ENCODE measurements around the gene STXBP4.

STXBP4 gene

DNA sequence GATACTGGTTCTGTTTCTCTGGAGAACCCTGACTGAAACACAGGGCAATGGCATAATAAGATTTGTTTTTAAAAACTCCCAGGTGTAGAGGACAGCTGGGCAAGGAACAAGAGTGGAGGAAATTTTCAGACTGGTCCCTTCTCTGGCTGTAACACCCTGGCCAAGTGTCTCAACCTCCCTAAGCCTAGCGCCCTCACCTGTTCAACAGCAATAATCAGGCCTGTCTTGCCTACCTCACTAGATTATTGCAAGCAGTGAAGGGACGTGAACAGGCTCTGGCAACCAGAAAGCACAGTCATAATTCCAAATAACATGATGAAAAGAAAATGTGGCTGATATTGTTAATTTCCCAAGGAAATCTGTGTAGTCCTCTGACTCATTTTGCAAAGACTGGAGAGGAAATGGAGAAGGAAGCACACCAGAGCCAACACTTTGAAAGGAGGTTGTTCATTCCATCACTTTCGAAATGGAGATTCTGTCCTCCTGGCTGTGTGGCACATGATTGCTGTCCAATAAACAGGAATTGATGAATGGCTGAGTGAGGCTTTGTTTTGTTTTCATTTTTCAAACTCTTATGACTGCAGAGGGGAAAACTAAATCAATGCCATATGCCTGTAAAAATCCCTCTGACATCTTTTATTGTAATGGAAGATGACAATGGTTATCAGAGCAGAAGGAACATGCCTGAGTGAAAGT is 208.7 kb downstream of the STXBP4 start:
- no peak for FAIRE-seq

DNA sequence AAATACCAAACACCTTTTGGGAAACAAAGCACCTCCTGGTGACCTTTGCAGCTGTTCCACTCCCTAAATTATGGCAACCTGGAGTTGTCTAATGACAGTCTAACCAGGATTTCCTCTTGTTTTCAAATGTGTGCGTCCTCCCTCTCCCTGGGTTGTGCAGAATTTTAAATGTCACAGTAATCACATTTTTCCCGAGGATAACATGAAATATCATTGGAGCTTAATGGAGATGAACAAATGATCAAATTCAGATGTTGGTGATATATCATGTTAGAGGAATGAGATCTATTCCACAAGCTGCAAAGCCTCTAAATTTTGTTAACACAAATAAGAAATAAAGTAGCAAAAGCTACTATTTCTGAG is 209.3 kb downstream of the STXBP4 start:
- FAIRE-seq, result no peak

DNA sequence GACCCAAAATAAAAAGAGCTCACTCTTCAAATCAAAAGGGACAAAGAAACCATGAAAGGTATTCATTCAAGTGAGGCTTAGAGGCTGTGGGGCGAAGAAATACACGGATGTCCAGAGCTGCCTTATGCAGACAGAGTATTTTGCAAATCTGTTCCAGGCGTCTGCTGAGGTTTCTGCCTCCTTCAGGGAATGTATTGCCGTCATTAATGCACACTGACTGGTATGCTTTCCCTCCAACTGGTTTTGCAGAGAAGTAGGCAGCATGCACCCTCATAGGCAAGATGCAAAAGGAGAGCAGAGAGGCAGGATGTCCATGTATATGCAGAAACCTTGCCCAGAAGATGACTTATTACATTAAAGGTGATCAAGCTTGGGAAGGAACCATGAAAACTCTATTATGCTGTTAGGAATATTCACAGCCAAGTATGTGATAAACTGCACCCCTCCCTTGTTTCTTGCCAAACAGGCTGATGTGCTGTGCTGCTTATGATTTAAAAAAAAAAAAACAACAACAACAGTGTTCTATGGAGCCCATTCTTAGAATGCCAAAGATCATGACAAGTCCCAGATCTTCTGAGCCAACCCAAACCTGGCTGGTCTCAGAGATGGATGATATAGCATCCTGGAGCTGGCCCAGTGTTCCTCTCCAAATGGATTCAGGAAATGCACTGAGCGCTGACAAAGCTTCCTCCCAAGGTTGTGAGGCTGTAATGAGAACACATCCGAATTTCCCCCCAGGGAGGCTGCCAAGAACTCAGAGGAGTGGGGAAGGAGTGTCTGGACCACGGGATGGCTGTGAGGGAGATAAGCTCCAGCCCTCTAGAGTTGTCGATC is 218.6 kb downstream of the STXBP4 start:
- no peak for FAIRE-seq

DNA sequence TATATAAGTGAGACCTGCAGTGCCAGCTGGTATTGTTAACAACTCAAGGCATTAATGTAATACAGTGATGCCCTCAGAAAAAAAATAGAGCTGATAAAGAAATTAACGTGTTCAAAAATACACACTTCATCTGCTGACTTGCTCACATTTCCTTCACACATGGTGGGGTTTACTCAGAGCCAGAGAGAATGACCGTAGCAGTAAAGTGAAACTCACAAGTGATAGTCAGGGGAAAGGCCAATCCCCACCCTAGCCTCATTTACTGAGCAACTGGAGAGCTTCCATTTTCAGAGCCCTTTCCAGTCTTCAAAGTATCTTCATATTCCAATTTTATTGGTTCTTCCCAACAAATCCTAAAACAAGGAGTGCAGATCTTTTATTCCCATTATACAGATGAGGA is 222.2 kb downstream of the STXBP4 start:
- FAIRE-seq, result no peak

DNA sequence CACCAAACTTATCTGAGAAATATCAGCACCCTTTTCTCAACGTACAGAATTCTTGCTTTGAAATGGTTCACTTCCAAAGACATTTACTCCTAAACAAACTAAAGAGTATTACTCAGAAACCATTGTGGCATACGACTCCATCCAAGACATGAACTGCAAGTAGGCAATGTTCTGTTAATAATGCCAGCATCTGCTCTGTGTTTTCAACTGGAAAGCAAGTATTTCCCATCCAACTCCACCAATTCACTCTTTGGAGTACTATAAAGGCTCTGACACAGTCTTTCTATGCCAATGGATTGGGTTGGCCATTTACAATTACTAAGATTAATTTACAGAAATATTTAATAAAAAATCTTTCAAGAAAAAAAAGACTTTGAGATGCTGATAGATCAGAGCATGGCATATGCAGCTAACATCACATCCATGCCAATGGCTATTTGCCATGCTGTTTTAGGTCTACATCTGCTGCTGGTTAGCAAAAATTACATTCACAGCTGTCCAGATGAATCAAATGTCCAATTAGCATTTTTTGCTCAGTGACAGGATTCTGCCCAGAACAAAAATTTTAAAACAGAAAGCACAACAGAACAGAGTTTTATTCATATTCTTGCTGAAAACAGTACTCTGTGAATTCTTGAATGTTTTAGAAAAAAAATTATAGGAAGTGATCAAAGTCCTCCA is 230.3 kb downstream of the STXBP4 start:
- no peak for FAIRE-seq

DNA sequence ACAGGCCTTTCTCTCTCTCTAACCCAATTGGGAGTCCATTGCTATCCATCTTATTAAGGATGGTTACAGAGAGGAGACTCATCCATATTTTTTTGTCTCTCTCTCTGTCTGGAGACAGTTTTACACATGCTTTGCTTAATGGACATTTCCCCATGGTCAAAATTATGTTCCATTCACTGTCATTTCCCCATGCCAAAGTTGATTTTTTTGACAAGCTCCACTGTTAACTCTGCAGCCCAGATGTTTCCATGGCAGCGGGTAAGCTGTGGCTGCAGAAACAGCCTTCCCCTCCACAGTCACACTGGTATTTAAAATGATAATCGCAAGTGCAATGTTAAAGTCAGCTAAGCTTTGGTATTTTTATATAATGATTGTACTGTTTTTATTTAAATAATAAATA is 232.3 kb downstream of the STXBP4 start:
- no peak for FAIRE-seq

DNA sequence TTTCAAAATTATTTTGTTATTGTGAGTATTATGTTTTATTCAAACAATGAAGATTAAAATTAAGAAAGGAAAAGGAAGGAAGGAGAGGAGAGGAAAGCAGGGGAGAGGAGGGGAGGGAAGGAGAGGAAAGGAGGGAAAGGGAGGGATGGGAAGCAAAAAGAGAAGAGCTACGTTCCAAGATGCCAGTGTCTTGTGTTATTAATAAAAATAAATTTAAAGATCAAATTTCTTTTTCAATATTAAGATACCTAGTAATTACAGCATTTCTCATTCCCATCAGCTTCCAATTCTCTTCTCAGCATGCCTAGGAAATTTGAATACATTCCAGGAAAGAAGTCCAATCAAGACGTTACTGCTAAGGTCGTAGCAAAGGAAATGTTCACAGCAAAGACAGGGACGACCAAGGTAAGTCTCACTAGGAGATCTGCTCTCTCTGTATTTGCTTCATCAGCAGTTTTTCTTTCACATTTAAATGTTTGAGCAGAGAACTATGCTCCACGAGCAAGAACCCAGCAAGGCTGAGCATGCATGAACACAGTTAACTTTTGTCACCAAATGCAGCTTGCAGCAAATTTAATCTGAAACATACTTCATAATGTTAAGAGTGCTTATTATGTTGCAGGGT is 232.9 kb downstream of the STXBP4 start:
- no peak for FAIRE-seq

DNA sequence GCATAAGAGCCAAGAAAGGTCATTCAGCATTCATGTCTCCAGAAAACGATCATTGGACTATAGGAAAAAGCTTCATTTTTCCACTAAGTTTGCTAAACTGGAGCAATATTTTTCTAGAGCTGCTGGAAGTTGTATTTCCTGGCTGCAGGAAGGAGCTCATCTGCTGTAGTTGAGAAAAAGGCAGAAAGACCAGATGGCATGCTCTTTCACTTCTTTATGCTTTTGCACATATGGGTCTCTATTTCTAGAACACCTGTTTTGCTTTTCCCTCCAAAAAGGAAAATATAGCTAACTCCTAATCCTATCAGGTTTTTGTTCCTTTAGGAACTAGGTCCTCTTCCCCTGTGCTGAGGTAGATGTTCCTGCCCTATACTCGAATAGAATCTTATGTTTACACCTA is 234.3 kb downstream of the STXBP4 start:
- FAIRE-seq, result no peak

DNA sequence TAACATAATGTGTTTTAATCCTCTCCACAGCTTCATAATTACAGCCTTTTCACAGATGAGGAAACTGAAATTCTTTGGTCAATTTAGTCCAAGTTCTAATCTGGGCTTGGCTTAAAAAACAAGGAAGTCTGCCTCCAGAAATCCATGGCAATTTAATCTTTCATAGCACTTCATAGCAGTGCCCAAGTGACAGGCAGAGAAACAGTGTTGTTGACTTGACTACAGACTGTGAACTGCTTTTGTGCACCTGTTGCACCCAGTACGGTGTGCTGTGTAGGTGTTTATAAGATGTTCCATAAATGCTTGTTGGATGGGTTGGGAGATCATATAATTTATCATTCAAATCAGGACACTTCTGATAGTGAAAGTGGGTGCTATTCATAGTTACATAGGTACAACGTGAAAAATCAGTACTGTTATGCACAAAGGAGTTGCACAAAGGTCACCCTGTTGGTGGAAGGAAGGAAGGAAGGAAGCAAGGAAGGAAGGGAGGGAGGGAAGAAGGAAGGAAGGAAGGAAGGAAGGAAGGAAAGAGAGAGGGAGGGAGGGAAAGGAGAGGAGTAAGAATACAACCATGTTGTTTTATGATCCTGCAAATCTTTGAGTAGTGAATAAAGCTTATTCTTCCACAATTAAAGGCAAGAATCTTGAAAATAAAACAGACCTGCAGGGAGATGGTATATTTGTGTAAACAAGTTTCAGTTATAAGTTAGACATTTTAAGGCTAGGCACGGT is 239.7 kb downstream of the STXBP4 start:
- FAIRE-seq, result no peak

DNA sequence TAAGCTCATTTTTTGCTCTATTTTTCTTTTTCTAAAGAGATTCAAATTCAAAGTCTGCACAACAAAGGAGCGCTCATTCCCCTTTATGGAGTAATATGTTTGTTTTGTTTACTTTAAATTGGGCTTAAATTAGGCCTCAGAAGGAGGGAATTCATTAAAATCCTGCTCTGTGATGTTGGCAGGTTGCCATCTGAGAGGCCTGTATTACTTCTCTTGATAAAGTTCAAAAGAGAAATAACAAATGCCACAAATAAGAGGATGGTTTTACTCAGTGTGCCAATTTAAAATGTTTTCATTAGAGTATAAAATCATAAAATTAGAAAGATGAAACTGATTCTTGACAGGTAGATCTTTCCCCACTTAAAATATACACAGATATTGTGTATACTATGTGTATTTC is 241.7 kb downstream of the STXBP4 start:
- no peak for FAIRE-seq

DNA sequence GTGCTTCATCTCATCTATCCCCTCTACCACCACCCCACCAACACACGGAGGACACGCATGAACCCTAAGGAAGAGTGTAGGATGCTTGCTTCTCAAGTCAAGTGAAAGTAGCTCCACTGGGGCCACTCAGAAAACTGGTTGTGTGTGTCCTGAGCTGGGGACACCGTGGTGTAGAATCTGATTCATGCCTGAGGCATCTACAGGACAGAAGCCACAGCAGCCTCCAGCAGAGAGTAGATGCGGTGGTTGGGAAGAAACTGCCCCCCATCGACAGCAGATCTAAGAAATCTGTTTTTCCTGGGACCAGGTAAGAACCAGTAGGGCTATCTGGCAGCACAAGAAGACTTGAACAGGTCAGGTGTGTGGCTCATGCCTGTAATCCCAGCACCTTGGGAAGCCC is 244.3 kb downstream of the STXBP4 start:
- no peak for FAIRE-seq

DNA sequence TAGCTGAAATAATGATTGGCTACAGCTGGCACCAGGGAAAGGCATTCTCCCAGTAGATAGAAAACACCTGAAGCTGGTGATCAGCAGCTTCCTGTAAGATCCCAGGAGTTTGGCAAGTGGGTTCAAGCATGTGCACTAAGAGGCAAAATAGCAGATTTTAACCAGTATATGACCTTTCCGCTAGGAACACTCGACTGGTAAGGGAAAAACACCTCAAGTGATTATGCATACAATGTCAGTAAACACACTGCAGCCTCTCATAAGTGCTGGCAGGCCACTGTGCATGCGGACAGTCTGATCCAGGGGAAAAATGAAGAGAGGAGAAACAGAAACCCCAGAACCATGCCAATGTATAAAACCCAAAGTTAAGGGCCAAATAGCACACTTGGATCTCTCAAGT is 247.1 kb downstream of the STXBP4 start:
- FAIRE-seq, result no peak

DNA sequence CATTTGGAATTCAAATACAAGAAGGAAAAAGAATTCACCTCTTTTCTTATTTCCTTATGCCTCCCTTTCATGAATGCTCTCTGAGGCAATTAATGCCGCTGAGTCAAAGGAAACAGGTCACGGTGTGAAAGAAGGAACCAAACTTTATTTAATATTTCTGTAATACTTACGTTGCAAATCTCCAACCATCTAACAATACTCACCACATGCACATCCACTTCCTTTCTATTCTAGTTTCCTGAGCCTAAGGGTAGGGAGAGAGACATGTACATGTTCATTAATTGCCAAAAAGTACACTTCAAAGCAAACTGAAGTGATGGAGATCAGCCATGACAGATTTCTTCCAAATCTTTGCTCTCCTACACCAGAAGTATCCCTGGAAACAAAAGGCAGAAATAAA is 248.3 kb downstream of the STXBP4 start:
- no peak for FAIRE-seq

DNA sequence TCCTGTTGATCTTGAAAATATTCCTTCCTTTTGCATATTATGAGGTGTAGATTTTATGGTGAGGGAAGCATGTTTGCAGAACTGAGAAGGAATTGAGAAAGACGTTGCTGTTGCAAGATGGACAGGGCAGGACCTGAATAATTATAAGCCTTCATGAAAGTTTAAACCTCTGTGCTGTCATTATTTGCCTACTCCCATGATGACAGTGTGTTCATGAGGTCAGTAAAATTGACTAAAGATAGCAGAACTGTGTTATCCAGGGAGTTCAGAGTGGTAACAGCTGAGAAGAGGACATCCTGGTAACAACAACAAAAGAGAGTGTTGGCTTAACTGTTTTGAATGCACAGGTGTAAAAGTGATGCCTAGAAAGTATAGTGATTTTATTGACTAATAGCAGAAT is 250.9 kb downstream of the STXBP4 start:
- FAIRE-seq, result no peak

DNA sequence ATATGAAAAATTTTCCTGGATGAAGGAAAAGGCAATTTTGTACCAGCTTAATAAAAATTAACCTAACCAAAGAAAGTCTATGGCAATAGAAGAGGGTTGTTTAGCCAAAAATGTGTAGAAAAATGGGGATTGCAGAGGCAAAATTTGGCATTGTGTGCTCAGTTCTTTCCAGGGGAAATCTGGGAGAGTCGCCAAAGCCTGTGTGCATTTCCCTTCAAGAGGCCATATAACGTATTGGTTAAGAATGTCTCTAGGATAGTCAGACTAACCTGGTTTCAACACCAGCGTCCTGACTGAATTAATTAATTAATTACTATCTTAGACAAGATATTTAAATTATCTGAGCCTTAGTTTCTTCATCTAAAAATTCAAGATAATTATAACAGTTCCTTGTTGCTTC is 251.4 kb downstream of the STXBP4 start:
- no peak for FAIRE-seq
